Measurements from ENCODE around the gene TCF3. TPM values are rescaled to one million over a fixed set of nuclear protein-coding genes. Genes with fewer than 3 reads are reported as not detected.

Gene TCF3
- total and polyA plus RNA-seq, 2 of the 8 experiments (the other 6 are each of a cell fraction or from before 2014, with no cell fraction given): 241 to 348 TPM

DNA sequence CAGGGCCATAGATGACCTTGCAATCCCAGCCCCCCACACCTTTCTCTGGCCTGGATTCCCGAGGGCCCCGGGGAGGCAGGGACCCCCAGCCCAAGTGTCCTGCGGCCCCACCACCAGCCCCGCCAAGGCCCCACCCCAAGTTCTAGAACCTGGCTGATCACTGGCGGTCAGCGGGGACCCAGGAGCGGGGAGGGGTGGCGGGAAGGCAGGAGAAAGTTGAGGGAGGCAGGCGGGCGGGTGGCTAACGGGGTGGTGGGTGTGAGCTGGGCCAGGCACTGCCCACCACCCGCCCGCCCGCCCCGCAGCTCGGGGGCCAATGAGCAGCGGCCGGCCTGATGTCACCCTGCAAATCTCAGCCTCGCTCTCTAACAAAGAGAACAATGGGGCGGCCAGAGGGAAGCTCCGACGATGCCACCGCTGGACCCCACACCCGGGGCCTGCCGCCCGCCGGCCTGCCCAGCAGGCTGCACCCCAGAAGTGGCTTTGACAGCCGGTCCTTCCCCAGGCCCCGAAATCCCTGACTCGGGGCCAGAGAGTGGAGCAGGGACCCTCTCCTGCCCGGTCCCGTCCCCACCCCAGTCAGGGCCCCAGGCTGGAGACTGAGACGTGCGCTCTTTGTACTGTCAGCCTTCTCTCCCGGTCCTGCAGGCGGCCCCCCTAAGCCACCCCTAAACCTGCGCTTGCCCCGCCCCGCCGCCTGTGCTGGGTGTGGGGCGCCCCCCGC is 85.9 kb downstream of the TCF3 start (continued):
- TF ChIP-seq POU5F1 (IDR thresholded peaks at IDR 0.05; ENCODE audit: low read depth, low read length) (no peak), GTF2F1 (IDR thresholded peaks at IDR 0.05; ENCODE audit: borderline replicate concordance, low read depth, low read length) (no peak), CHD1 (IDR thresholded peaks at IDR 0.05; ENCODE audit: low read depth, low read length) (no peak), SP2 (IDR thresholded peaks at IDR 0.05; ENCODE audit: low read length) (no peak), SUZ12 (IDR thresholded peaks at IDR 0.05; ENCODE audit: low read length) (no peak), MAFK (IDR thresholded peaks at IDR 0.05; ENCODE audit: low read depth, low read length) (no peak), EZH2 (IDR thresholded peaks at IDR 0.05; ENCODE audit: low read depth, low read length, severe bottlenecking) (no peak), HDAC2 (IDR thresholded peaks at IDR 0.05; ENCODE audit: borderline replicate concordance in 1 of 2, low read depth in 2 of 2, low read length in 2 of 2) (peak in 1 of 2 experiments; percentile 62; a peak in 1 of 4 replicates), YY1 (IDR thresholded peaks at IDR 0.05; ENCODE audit: low read depth, low read length) (no peak), FOSL1 (IDR thresholded peaks at IDR 0.05; ENCODE audit: insufficient read depth, low read depth, low read length) (no peak), MAX (IDR thresholded peaks at IDR 0.05) (no peak; the same call in 1 of the 2 replicates), CBX5 (IDR thresholded peaks at IDR 0.05; ENCODE audit: low read depth, low read length) (no peak), SIRT6 (IDR thresholded peaks at IDR 0.05; ENCODE audit: low read length) (no peak), SRF (IDR thresholded peaks at IDR 0.05; ENCODE audit: low read depth, low read length) (no peak), RFX5 (IDR thresholded peaks at IDR 0.05; ENCODE audit: borderline replicate concordance, low read depth, low read length) (no peak), CREB1 (IDR thresholded peaks at IDR 0.05) (0 out of 2 replicates have a peak, but pooled peaks have one; percentile 12), CHD2 (IDR thresholded peaks at IDR 0.05; ENCODE audit: low read length) (no peak), TCF12 (IDR thresholded peaks at IDR 0.05; ENCODE audit: low read depth, low read length) (no peak), HDAC6 (IDR thresholded peaks at IDR 0.05; ENCODE audit: low read depth, low read length) (no peak)

All from H1 (cell line).